ENCODE measurements around the gene PLK5.
"Not testable (repeated sequence)": the region's sequence is repeated elsewhere in the genome, so short reads cannot be mapped to it uniquely, and the experiment has no call there.

Gene PLK5

GRCh38 chr19:1491114-1491848, 32.6 kb upstream of the PLK5 start, which contains the start of gene REEP6:
Gene REEP6 (plus strand): TSS chr19:1491181. CDS start chr19:1491270, 89 bp downstream.
- DNase-seq = no peak

GRCh38 chr19:1491849-1492170, 32.1 kb upstream of the PLK5 start:
- no peak for DNase-seq

- no peak for DNase-seq
These were observed 31.3 kb upstream of the PLK5 start for GRCh38 chr19:1492474-1493006.

- DNase-seq = no peak
These were observed 29.6 kb upstream of the PLK5 start for GRCh38 chr19:1494115-1494815.

DNA sequence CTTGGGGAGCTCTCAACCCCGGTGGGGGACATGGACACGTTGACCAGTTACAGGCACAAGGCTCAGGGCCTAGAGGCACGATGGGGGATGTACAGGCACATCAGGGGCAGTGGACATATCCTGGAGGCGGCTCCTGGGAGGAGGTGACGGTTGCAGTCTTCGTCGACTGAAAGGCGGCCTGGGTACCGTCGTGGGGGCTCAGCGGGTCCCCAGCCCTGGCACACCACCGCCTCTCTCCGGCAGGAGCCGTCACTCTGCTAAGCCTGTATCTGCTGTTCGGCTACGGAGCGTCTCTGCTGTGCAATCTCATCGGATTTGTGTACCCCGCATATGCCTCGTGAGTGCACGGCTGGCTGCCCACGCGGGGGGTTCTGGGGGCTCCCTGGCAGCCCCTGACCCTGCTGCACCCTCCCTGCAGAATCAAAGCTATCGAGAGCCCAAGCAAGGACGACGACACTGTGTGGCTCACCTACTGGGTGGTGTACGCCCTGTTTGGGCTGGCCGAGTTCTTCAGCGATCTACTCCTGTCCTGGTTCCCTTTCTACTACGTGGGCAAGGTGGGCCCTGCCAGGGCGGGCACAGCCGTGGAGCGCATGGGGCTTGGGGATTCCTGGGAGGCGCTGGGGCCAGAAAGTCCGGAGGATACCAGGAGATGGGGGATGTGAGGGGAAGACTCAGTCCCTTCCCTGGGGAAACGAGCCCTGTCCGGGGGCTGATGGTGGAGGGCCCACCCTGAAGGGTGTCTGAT, 28.7 kb upstream of the PLK5 start:
- DNase-seq = no peak

- DNase-seq = no peak
These were observed 27.8 kb upstream of the PLK5 start for GRCh38 chr19:1495799-1496713.

- no peak for DNase-seq
These were observed 26.9 kb upstream of the PLK5 start for GRCh38 chr19:1496714-1497577.

GRCh38 chr19:1497578-1498235, 26.2 kb upstream of the PLK5 start:
- DNase-seq = no peak

GRCh38 chr19:1499231-1499630, 24.6 kb upstream of the PLK5 start:
- DNase-seq = not testable (repeated sequence)

GRCh38 chr19:1501200-1501595, 22.7 kb upstream of the PLK5 start:
- DNase-seq = no peak

- no peak for DNase-seq
These were observed 21.3 kb upstream of the PLK5 start for GRCh38 chr19:1502433-1503088.

DNA sequence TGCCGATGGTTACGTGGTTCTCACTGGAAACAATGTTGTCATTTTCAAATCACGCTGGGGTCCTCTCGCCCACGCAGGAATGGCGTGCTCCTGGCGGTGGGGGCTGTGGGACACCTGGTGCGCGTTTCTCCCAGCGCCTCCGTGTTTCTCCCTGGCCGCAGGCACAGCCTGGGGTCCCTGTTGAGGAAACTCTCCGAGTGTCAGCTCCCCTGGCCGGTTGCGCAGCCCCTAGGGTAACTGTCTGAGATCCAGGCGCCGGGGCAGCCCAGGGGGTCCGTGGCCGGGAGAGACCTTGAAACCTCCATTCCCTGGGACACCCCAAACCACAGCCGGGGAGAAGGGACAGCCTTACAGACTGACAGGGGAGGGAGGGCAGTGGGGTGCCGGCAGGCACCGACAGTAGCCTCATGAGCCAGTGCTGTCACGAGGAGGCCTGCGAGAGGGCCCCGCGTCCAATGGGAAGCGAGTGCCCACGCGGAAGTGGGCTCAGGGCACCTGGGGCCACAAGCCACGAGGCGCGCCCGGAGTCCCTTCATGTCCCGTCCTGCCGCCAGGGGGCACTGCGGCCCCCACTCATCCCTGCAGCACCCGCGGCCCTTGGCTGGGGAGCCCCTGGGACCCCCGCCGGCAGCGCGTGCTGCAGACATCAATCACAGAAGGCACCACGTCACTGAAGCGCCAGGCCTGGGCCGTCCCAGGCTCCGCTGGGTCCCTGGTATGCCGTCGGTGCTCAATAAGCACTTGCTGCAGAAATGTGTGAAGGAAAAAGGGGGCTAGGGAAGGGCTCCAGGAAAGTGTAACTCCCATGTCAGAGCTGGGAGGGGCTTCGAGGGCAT, 20.6 kb upstream of the PLK5 start:
- DNase-seq = peak; percentile 41

DNA sequence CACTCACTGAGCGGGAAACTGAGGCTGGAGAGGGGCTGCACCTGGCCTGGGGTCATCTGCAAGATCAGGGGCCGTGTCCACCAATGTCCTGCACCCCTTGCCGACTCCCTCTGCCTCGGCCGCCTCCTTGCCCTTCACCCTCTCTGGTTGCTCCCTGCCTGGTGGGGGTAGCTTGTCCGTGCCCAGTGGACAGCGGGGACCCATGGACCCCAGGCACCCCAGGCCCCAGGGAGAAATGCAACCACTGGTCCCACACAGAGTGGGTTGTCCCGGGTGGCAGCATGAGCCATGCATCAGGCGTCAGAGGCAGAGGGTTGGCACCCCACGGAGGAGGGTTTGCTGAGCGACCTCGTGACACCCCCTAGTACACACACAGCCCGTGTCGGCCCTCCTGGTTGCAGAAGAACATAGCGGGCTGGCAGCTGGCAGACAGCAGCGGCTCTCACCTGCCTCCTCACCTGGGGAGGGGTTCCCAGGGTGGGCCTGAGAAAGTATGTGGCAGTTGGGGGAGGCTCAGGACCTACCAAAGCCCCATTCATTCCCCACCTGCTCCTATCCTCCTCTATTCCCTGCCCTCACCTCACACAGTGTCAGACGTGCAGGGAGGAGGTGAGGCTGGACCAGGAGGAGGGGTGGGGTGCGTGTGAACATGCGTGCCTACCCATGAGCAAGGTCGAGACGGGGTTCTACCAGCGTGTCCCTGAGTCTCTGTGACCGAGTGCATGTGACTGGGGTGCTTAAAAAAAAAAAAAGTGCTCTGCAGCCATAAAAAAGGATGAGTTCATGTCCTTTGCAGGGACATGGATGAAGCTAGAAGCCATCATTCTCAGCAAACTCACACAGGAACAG, 19.7 kb upstream of the PLK5 start:
- no peak for DNase-seq

GRCh38 chr19:1505012-1505411, 18.9 kb upstream of the PLK5 start:
- no peak for DNase-seq

DNA sequence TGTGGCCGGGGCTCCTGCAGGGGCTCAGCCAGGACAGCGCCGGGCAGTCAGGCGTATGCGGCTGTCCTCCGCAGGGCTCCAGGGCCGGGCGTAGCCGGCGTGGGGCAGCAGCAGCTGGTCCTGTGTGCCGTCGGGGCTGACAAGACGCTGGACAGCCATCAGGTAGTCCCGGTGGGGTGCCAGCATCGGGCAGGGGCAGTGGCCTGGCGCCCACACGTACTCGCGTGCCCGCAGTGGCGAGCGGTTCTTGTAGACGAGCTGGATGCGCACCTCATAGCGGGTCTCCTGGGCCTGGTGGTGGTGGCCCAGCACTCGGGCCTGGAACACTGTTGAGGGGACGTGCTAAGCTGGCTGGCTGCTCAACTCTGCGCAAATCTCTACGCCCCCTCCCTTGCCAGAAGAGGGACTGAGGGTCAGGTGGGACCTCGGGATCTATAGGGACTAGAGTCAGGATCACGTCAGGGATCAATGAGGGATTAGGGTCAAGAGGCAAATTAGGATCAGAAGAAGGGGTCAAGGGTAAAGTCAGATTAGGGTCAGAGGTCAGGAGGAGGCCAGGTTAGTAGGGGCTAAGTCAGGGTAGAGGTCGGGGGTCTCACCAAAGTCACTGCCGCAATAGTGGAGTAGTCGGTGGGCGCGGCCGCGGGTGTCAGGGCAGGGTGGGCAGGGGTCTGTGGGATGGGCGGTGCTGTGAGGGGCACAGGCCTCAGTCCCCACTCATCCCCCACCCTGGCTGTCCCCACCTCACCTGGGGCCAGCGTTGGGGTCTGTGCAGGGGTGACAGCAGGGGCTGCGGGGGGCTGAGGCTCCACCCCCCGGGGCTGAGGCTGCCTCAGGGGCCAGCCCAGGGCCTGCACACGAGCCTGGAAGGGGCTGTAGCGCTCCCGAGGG, 17.6 kb upstream of the PLK5 start:
- no peak for DNase-seq

DNA sequence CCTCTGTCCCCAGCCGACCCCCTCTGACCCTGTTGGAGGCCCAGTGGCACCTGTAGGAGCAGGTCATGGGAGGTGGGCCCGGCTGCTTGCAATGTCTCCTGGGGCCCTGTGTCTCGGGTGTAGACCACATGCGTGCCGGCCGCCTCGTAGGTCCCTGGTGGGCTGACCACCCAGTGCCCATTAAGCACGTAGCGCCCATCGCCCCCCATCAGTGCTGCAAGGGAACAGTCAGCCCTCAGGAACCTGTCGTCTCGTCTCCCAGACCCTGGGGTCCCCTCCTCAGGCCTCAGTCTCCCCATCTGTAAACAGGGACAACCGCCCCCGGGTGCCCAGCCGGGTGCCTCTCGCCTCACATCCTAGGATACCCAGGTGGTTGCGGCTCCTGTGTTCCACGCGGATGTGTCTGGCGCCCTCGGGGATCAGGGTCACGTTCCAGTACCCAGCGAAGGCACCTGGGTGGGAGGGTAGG, 16.7 kb upstream of the PLK5 start:
- no peak for DNase-seq
